ENCODE results near the gene FBXO42.

DNA sequence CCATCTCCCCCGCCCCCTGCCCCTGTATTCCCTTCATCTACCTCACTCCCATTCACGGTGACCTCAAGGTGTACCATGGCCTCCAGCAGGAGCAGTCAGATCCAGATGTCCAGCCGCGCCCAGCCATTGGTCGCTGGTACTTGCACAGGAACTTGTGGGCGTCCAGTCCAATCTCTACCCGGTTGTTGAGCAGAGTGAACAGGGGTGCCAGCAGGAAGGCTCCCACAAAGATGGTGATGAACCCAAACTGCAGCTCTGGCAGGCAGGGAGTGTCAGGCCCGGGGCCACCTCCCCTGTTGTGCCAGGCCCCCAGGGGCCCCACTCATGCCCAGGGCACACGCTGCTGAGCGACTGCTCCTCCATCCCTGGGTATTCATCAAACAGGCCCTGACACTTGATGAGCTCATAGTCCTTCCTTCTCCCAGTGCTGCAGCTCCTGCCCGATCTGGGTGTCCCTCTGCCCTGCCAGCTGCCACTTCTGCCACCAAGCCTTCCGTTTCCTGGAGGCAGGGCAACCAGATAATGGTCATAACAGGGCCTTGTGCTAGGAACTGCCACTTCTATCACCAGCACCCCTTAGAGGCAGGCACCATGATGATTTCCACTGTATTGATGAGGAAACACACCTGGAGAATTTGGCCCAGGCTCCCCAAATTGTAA is 134.1 kb downstream of the FBXO42 start:
- TF ChIP-seq CTCF (IDR thresholded peaks at IDR 0.05) (no peak), EZH2 (IDR thresholded peaks at IDR 0.05) (no peak), EZH2phosphoT487 (IDR thresholded peaks at IDR 0.05) (no peak)
